GM21526 (cell line): Measurements from ENCODE around the gene CGB1.
"Not testable (repeated sequence)": the region's sequence is repeated elsewhere in the genome, so short reads cannot be mapped to it uniquely, and the experiment has no call there.

Experiments used
- ATAC-seq: cut with Tn5 transposase; IDR thresholded peaks from one replicate; pipeline ENCODE4 v1.9.1; 2021; ENCODE audit warnings: moderate library complexity; ENCODE audit not compliant: unreplicated experiment, low FRiP score

Gene CGB1

DNA sequence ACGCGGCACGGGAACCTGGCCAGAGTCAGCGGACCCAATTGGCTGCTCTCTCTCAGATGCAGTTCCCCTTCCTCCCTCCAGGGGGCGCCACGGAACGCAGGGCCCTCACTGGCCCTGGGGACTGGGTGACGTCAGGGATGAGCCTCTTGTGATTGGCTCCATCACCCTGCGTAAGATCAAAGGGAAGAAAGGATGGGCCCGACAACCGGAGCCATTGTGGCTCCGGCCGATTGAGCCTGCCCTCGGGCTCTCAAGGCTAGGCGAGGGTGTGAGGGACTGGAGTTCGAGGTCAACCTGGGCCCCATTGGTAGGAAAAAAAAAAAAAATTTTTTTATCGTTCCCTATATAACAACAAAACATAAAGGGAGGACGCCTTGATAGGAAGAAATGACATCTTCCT is at the start of gene CGB1:
TSS of gene CGB1 (minus strand) at position 81 of the 400 bp plus-strand sequence. CDS start 184 bp downstream, outside the sequence.
- not testable (repeated sequence) for ATAC-seq

GRCh38 chr19:49086296-49086695 is 49.6 kb upstream of the CGB1 start:
- ATAC-seq, result no peak

- ATAC-seq, result no peak
Observed at GRCh38 chr19:49085868-49086232, 49.2 kb upstream of the CGB1 start.

- ATAC-seq, result no peak
Observed at GRCh38 chr19:49085020-49085867, 48.5 kb upstream of the CGB1 start, which contains the start of gene SNRNP70. TSS of gene SNRNP70 (plus strand) at chr19:49085451. CDS start at chr19:49086415, 964 bp downstream.

- no peak for ATAC-seq
Observed at GRCh38 chr19:49084206-49085019, 47.7 kb upstream of the CGB1 start.

DNA sequence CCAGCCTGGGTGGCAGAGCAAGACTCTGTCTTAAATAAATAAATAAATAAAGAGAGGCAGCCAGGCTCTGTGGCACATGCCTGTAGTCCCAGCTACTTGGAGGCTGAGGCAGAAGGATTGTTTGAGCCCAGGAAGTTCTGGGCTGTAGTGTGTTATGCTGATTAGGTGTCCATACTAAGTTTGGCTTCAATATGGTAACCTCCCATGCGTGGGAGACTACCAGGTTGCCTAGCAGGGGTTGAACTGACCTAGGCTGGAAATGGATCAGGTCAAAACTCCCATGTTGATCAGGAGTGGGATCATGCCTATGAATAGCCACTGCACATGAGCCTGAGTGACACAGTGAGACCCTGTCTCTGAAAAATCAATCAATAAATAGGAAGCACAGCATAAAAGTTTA is 44.6 kb upstream of the CGB1 start:
- ATAC-seq, result no peak

- ATAC-seq, result no peak
Observed at GRCh38 chr19:49080392-49080791, 43.7 kb upstream of the CGB1 start.

DNA sequence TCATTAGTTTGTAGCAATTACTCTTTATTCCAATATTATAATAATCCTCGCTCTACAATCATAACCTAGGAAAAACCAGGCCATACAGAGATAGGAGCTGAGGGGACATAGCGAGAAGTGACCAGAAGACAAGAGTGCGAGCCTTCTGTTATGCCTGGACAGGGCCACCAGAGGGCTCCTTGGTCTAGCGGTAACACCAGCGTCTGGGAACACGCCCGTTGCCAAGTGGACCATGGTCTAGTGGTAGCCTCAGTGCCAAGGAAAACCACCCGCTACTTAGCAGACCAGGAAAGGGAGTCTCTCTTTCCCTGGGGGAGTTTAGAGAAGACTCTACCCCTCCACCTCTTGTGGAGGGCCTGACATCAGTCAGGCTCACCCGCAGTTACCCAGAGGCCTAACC is 38.2 kb upstream of the CGB1 start:
- ATAC-seq, result not testable (repeated sequence)

GRCh38 chr19:49073514-49074378 is 37.1 kb upstream of the CGB1 start:
- no peak for ATAC-seq

DNA sequence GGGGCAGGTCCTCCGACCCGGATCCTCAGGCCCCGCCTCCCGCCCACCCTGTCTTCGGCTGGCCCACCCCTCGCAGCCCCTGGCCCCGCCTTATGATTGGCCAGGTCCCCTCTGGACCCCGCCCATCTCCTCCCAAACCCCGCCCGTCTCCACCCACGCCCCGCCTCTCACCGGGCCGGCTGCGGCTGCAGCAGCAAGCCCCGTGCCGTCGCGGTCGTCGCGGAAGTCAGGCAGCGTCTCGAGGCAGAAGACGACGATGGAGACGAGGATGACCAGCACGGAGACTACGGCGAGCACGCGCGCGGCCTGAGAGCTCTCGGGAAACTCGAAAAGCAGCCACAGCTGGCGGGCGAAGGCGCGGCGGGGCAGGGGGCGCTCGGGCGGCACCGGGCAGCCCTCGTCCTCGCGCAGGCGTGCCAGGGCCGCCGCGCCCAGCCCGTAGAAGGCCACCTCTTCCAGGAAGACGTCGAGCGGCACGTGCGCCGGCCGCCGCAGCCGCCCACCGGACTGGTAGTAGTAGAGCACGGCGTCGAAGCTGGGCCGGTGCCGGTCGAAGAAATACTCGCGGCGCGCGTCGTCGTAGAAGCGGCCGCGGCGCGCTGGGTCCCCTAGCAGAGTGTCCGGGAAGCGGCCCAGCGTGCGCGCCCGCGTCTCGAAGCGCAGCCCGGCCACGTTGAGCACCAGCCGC is 35.3 kb upstream of the CGB1 start:
- ATAC-seq, result no peak

GRCh38 chr19:49070416-49070815 is 33.7 kb upstream of the CGB1 start:
- ATAC-seq, result no peak

GRCh38 chr19:49069026-49069425 is 32.3 kb upstream of the CGB1 start:
- ATAC-seq, result no peak

GRCh38 chr19:49067554-49067953 is 30.9 kb upstream of the CGB1 start:
- no peak for ATAC-seq

DNA sequence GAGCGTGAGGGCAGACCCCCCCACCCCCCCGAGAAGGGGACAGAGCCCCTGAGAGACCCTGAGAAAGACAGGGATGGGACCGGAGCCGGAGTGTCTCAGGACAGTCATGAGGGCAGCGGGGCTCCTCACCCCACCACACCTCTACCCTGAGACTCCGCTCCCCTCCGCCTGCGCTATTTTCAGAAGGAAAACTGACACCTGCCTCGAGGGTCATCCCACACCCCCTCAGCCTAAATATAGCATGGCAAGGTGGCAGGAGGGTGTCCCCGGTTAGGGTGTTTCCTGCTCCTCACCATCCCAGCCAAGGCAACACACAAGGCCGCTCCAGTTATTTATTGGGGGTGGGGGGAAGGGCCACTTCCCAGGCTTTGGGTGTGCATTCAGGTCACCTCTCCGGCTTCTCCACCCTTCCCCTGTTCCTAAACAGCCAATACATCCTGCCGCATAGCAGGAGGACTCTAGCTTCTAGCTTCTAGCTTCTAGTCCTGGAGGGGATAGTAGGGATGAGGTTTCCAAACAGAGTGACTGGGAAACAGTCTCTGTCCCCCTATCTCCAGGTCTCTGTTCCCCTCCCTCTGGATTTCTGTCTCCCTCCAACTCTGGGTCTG is 29.3 kb upstream of the CGB1 start:
- no peak for ATAC-seq

DNA sequence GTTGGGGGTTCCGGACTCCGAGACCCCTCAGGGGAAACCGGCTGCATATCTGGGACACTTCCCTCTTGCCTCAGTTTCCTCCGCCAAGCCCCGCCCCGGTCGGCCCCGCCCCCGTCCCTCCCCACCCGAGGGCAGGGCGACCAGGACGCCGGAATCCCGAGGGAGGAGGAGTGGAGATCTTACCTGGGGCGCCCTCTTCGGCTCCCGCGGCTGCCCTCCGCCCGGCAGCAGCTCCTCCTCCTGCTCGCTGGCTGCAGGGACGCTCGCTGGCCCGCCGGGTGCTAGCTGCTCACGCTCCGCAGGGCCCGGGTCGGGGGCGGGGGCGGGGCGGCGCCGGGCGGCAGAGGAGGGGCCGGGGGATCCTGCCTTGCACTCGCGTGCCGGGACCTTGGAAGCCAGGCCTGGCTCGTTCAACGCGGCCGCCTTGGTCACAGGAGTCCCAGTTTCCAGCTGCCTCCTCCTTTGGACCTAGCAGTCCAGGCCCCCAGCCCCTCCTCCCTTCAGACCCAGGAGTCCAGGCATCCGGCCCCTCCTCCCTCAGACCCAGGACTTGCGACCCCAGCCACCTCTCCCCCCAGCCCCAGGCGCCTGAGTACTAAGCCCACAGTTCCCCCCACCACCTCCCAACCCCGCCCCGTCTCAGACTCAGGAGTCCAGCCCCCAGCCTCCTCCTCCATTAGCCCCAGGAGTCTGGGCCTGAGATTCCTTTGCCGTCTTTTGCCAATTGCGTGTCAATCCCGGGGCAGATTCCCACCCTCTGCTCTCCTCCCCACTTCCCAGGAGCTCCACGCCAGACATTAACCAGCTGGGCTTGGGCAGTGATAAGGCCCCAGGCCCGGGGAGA is 28.3 kb upstream of the CGB1 start, which contains the start of gene NTF4:
TSS of gene NTF4 (minus strand) at position 51 of the 844 bp plus-strand sequence. CDS start 2,821 bp downstream, outside the sequence.
- no peak for ATAC-seq

- ATAC-seq, result no peak
Observed at GRCh38 chr19:49064029-49064629, 27.4 kb upstream of the CGB1 start.

DNA sequence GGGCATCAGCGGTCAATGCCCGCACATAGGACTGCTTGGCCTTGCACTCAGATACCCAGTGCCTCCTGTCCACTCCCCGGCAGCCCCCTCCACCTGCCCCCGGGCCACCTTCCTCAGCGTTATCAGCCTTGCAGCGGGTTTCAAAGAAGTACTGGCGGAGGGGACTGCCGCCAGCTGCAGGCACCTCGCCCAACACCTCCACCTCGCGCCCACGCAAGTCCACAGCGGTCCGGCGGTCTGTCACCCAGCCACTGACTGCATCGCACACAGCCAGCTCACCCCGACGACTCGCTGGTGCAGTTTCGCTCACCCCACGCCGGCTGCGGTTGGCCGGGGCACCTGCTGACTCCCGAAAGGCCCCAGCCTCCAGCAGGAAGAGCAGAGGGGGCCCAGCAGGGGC is 24.8 kb upstream of the CGB1 start:
- no peak for ATAC-seq

DNA sequence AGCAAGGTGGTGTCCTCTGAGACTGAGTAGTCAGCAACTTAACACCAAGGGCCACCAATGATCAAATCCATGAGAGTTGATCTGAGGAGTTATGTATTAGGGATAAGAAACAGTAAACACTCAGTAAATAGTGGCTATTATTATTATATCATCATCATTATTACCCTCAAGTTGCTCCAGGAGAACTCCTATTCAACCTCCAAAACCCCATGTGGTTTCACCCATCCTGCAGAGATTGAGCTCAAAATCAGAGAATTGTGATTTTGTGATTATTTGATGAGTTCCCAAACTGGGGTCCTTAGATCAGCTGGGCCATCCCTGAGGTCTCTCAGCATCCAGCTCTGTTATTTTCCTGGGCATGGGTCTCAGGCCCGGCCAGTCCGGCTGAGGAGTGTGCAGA is 24.3 kb upstream of the CGB1 start:
- no peak for ATAC-seq
